B cell (primary cell): ENCODE results near the gene TECTB. TPM values are rescaled to one million over a fixed set of nuclear protein-coding genes. Genes with fewer than 3 reads are reported as not detected.

ENCODE experiments used
- ATAC-seq: fragments of 200-7000 bp; cut with Tn5 transposase; one replicate; pipeline ENCODE4 v1.10.0; 2021; ENCODE audit warnings: low read depth, mild to moderate bottlenecking, moderate number of reproducible peaks, moderate library complexity
- CTCF ChIA-PET: fragments of 350-600 bp; sonication (Branson Sonifier 250); formaldehyde crosslinking; loops from one replicate; lab custom pipeline; 2021; ENCODE audit warnings: antibody characterized with exemption, inconsistent platforms; lab: Charles Lee
- POLR2A ChIA-PET: fragments of 350-600 bp; sonication (Branson Sonifier 250); formaldehyde crosslinking; loops from one replicate; lab custom pipeline; 2021; ENCODE audit warnings: antibody characterized with exemption; lab: Charles Lee
- DNase-seq: peaks from one replicate; pipeline ENCODE4 v3.0.0; 2013
- H2AFZ ChIP-seq: 2 replicates; pipeline ENCODE4 v1.6.1; 2012; ENCODE audit warnings: mild to moderate bottlenecking, low read depth, low read length; ENCODE audit not compliant: insufficient read depth, poor library complexity, severe bottlenecking
- H3K27ac ChIP-seq, 2 donors: 1 replicate in 1 of 2; 2 replicates in 1 of 2; pipeline ENCODE4 v1.5.1; 2012 to 2013; ENCODE audit warnings: low read length in 2 of 2, mild to moderate bottlenecking in 2 of 2, moderate library complexity in 1 of 2
- H3K27me3 ChIP-seq, 4 experiments: fragments of 200-600 bp in 1 of 4; sonication (generic) in 1 of 4; replicated peaks in 1 of 4; 1 replicate in 2 of 4; 2 replicates in 2 of 4; pipeline versions ENCODE4 v1.6.1 to v1.7.0; 2013 to 2016; ENCODE audit warnings: low read length in 3 of 4, mild to moderate bottlenecking in 2 of 4, mixed read lengths in 1 of 4, moderate library complexity in 1 of 4; ENCODE audit not compliant: insufficient read depth in 4 of 4, control insufficient read depth in 3 of 4; ENCODE audit errors: control extremely low read depth in 1 of 4
- H3K36me3 ChIP-seq, 2 experiments: replicated peaks in 1 of 2; 1 replicate in 1 of 2; 2 replicates in 1 of 2; pipeline versions ENCODE4 v1.6.1 to v1.7.1; 2013; ENCODE audit warnings: low read length in 1 of 2; ENCODE audit not compliant: insufficient read depth in 2 of 2, control insufficient read depth in 1 of 2; ENCODE audit errors: control extremely low read depth in 1 of 2, extremely low read depth in 1 of 2
- H3K4me1 ChIP-seq, 2 donors: fragments of 200-600 bp in 1 of 2; sonication (generic) in 1 of 2; 1 replicate in 1 of 2; 2 replicates in 1 of 2; pipeline versions ENCODE4 v1.5.1 to v1.6.1; 2013 to 2017; ENCODE audit warnings: low read length in 2 of 2; ENCODE audit not compliant: control insufficient read depth in 2 of 2, insufficient read depth in 2 of 2
- H3K4me2 ChIP-seq: replicated peaks from 2 replicates; pipeline ENCODE3; 2012; ENCODE audit warnings: mild to moderate bottlenecking, low read depth, low read length; ENCODE audit not compliant: poor library complexity, severe bottlenecking
- H3K4me3 ChIP-seq, 5 experiments: fragments of 200-600 bp in 1 of 5; sonication (generic) in 1 of 5; 1 replicate in 3 of 5; 2 replicates in 2 of 5; pipeline versions ENCODE4 v1.5.1 to v1.7.0; 2011 to 2016; ENCODE audit warnings: low read length in 4 of 5, mild to moderate bottlenecking in 4 of 5, low read depth in 2 of 5, control low read depth in 1 of 5, moderate library complexity in 1 of 5; ENCODE audit not compliant: insufficient read depth in 1 of 5; ENCODE audit errors: control extremely low read depth in 1 of 5, extremely low read depth in 1 of 5
- H3K79me2 ChIP-seq: fragments of 200-600 bp; sonication (generic); one replicate; pipeline ENCODE4 v1.6.0; 2016; ENCODE audit warnings: low read length; ENCODE audit not compliant: control insufficient read depth, insufficient read depth
- H3K9ac ChIP-seq: fragments of 200-600 bp; sonication (generic); 2 replicates; pipeline ENCODE4 v1.6.1; 2017; ENCODE audit warnings: mild to moderate bottlenecking, low read length, moderate library complexity
- H3K9me3 ChIP-seq, 3 donors: one replicate each; pipeline versions ENCODE4 v1.6.1 to v1.7.1; 2013; ENCODE audit warnings: low read length in 2 of 3; ENCODE audit not compliant: control insufficient read depth in 2 of 3, insufficient read depth in 1 of 3; ENCODE audit errors: control extremely low read depth in 1 of 3
- H4K20me1 ChIP-seq: 2 replicates; pipeline ENCODE4 v1.6.0; 2012; ENCODE audit warnings: mild to moderate bottlenecking, low read length; ENCODE audit not compliant: insufficient read depth, control insufficient read depth, poor library complexity, severe bottlenecking
- H3K27ac Mint-ChIP-seq: one replicate; pipeline ENCODE4 v1.8.0; 2021; ENCODE audit warnings: mixed read lengths
- H3K27me3 Mint-ChIP-seq: one replicate; pipeline ENCODE4 v1.8.0; 2021; ENCODE audit warnings: mixed read lengths
- H3K4me1 Mint-ChIP-seq: one replicate; pipeline ENCODE4 v1.8.0; 2021; ENCODE audit warnings: mixed read lengths
- H3K4me3 Mint-ChIP-seq: one replicate; pipeline ENCODE4 v1.8.0; 2021; ENCODE audit warnings: mixed read lengths
- H3K9me3 Mint-ChIP-seq: one replicate; pipeline ENCODE4 v1.8.0; 2022; ENCODE audit warnings: mixed read lengths; ENCODE audit not compliant: insufficient read depth
- EZH2 ChIP-seq: IDR thresholded peaks from 2 replicates; pipeline ENCODE4 v1.6.1; 2012; ENCODE audit warnings: borderline replicate concordance, low read depth, mild to moderate bottlenecking, moderate library complexity, low read length; ENCODE audit not compliant: insufficient read depth, poor library complexity, severe bottlenecking
- WGBS: methylation state at CpG from one replicate; pipeline ENCODE4 v1.1.5; 2013; ENCODE audit warnings: missing lambda C conversion rate; ENCODE audit not compliant: insufficient coverage; 5-methylcytosine and 5-hydroxymethylcytosine counted together
- intact Hi-C: fragments of 100-400 bp; cut with micrococcal nuclease; formaldehyde crosslinking; loops from one replicate; pipeline ENCODE4 v1.10.0; 2022
- polyA plus RNA-seq: library from polyadenylated mRNA; depleted of rRNA; stranded (reverse); fragments of >200 nt; gene quantifications from 2 replicates; pipeline ENCODE4 v1.2.3, GENCODE V29; 2012
- total RNA-seq, 2 donors: library from RNA; stranded (reverse); fragments of 120-200 nt in 1 of 2; gene quantifications; 1 replicate in 1 of 2; 2 replicates in 1 of 2; pipeline versions ENCODE4 v1.2.3 to v1.2.4, GENCODE V29; 2013 to 2022
- TF ChIP-seq, protein P1 (sequence below): fragments of 200-600 bp; IDR thresholded peaks from one replicate; pipeline ENCODE4 v1.8.0; 2022; ENCODE audit warnings: antibody characterized with exemption, mild to moderate bottlenecking

TECTB gene
- total and polyA plus RNA-seq, 2 donors (not counting 1 experiment from before 2014, with no cell fraction given) = not detected

DNA sequence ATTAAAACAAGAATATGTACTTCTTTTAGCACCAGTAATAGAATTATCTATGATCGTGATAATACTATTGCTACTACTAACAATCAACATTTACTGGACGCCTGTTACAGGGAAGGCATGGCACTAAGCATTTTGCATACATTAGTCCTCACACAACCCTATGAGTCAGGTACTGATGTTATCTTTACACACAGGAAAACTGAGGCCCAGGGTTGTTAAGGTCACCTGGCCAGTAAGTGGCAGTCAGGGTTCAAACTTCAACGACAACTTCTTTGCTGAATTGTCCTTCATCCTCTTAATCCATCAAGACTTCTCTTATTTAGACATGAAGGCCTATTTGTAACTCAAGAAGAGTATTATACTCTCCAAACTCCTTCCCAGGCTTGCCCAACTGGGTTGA lies 48.8 kb downstream of the TECTB start:
- Mint-ChIP-seq H3K9me3 (no peaks in the 10 kb centered on the region), H3K4me1 (peaks cover 3% of the 10 kb centered on the region), H3K27me3 (peaks cover 21% of the 10 kb centered on the region), H3K27ac (no peak overlapping the region), H3K4me3 (no peak overlapping the region)
- intact Hi-C loops = no loop called here
- POLR2A ChIA-PET = no interaction called here
- Histone ChIP-seq H3K36me3 (no peaks in the 10 kb centered on the region), H3K79me2 (no peaks in the 10 kb centered on the region), H4K20me1 (no peaks in the 10 kb centered on the region), H3K27ac (no peak overlapping the region), H3K9me3 (no peaks in the 10 kb centered on the region), H3K4me2 (no peak overlapping the region), H2AFZ (no peak overlapping the region), H3K4me3 (no peak overlapping the region), H3K9ac (no peak overlapping the region), H3K4me1 (no peaks in the 10 kb centered on the region), H3K27me3 (peaks cover 0 to 4% (median 0%) of the 10 kb centered on the region in 4 experiments)
- TF ChIP-seq, protein P1, sequence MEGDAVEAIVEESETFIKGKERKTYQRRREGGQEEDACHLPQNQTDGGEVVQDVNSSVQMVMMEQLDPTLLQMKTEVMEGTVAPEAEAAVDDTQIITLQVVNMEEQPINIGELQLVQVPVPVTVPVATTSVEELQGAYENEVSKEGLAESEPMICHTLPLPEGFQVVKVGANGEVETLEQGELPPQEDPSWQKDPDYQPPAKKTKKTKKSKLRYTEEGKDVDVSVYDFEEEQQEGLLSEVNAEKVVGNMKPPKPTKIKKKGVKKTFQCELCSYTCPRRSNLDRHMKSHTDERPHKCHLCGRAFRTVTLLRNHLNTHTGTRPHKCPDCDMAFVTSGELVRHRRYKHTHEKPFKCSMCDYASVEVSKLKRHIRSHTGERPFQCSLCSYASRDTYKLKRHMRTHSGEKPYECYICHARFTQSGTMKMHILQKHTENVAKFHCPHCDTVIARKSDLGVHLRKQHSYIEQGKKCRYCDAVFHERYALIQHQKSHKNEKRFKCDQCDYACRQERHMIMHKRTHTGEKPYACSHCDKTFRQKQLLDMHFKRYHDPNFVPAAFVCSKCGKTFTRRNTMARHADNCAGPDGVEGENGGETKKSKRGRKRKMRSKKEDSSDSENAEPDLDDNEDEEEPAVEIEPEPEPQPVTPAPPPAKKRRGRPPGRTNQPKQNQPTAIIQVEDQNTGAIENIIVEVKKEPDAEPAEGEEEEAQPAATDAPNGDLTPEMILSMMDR = no peak
- no peak for TF ChIP-seq EZH2
- CTCF ChIA-PET = no interaction called here
- ATAC-seq = no peak
- no peak for DNase-seq
- WGBS = 60% methylated on average over 1 of the region's 3 CpGs

DNA sequence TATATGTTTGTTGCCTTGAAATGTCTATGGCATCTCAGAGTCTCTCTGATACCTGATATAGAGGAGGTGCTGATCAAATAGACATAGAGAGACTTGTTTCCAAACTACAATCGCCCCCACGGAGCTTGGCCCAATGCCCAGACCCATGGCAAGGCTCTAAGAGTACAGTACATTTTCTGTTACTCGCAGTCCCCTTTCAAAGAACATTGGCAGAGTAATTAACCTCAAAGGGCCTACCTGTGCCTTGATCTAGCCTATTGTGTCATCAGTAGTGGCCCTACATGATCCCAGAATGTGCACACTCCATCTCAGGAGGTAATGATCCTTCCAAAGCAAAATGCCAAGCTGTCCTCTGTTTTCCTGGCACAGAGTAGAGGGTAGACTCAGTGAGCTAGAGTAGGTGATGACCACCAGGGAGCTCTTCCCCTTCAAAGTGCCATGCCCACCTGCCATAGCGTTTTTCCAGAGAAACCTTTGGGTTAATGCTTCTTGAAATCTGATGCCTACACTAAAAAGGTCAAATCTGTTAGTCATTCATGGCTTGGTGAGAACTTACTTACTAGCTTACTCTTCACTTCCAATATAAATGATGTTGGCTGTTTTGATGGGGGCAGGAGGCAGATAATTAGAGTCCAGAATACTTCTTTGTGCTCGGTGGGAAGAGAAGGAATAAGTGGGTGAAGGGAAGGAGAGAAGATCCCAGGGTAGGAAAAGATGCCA lies 49.5 kb downstream of the TECTB start:
- Histone ChIP-seq H3K9me3 (no peaks in the 10 kb centered on the region), H3K27me3 (no peaks in the 10 kb centered on the region), H2AFZ (no peak overlapping the region), H3K4me1 (no peaks in the 10 kb centered on the region), H3K79me2 (no peaks in the 10 kb centered on the region), H3K4me2 (no peak overlapping the region), H3K9ac (no peak overlapping the region), H4K20me1 (no peaks in the 10 kb centered on the region), H3K36me3 (no peaks in the 10 kb centered on the region), H3K4me3 (no peak overlapping the region), H3K27ac (no peak overlapping the region)
- CTCF ChIA-PET = interaction anchor here (1.5 kb wide), 1 partner anchor 17 kb away, joined by 5 read pairs; no protein-coding TSS in a partner anchor
- Mint-ChIP-seq H3K27me3 (peaks cover 25% of the 10 kb centered on the region), H3K4me1 (peaks cover 3% of the 10 kb centered on the region), H3K4me3 (no peak overlapping the region), H3K27ac (no peak overlapping the region), H3K9me3 (no peaks in the 10 kb centered on the region)
- intact Hi-C loops = no loop called here
- no peak for DNase-seq
- TF ChIP-seq EZH2 = no peak
- TF ChIP-seq, protein P1 = no peak
- POLR2A ChIA-PET = no interaction called here
- WGBS = 96% methylated on average over 3 of the region's 5 CpGs
- ATAC-seq = no peak
